Measurements from ENCODE around the gene NSMF.

DNA sequence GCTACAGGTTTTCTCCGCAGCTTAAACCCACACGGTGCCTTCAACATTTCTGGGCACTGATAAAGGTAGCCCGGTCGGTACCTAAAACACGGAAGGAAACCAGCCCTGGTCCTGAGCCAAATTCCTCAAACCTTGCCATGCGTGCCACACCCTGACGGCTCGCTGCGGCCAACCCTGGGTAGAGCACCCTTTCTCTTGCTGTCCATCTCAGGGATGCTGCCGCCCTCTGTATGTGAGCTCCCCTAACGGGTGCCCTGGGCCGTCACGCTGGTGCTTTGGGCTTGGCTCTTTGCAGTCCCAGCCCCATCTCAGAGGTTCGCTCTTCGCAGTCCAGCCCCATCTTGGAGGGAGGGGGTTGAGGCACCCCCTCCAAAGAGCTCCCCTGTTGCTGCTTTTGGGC lies 47.1 kb upstream of the NSMF start:
- no peak for TF ChIP-seq POLR2A (IDR thresholded peaks at IDR 0.05)
- TF ChIP-seq, protein P1, sequence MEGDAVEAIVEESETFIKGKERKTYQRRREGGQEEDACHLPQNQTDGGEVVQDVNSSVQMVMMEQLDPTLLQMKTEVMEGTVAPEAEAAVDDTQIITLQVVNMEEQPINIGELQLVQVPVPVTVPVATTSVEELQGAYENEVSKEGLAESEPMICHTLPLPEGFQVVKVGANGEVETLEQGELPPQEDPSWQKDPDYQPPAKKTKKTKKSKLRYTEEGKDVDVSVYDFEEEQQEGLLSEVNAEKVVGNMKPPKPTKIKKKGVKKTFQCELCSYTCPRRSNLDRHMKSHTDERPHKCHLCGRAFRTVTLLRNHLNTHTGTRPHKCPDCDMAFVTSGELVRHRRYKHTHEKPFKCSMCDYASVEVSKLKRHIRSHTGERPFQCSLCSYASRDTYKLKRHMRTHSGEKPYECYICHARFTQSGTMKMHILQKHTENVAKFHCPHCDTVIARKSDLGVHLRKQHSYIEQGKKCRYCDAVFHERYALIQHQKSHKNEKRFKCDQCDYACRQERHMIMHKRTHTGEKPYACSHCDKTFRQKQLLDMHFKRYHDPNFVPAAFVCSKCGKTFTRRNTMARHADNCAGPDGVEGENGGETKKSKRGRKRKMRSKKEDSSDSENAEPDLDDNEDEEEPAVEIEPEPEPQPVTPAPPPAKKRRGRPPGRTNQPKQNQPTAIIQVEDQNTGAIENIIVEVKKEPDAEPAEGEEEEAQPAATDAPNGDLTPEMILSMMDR (IDR thresholded peaks at IDR 0.05) = no peak
